Middle frontal gyrus (tissue), 1 donor: ENCODE results near the gene C1orf105.
"Not testable (repeated sequence)": the region's sequence is repeated elsewhere in the genome, so short reads cannot be mapped to it uniquely, and the experiment has no call there.

ENCODE experiments used
- DNase-seq: peaks from one replicate; pipeline ENCODE4 v3.0.0-alpha.2; 2015; ENCODE audit warnings: low spot score; ENCODE audit errors: extremely low spot score

The C1orf105 gene

GRCh38 chr1:172420385-172420784, at the start of gene C1orf105:
Gene C1orf105 (plus strand): TSS chr1:172420685. CDS start chr1:172420886, 201 bp downstream.
- no peak for DNase-seq

- DNase-seq = not testable (repeated sequence)
Measured at GRCh38 chr1:172371646-172372045, 48.8 kb upstream of the C1orf105 start.

GRCh38 chr1:172373864-172374263, 46.6 kb upstream of the C1orf105 start:
- DNase-seq = no peak

- DNase-seq = no peak
Measured at GRCh38 chr1:172375211-172375631, 45.3 kb upstream of the C1orf105 start.

- DNase-seq = no peak
Measured at GRCh38 chr1:172376431-172376830, 44.1 kb upstream of the C1orf105 start.

GRCh38 chr1:172377565-172377964, 42.9 kb upstream of the C1orf105 start:
- no peak for DNase-seq

- DNase-seq = no peak
Measured at GRCh38 chr1:172378109-172378760, 42.2 kb upstream of the C1orf105 start.

GRCh38 chr1:172380441-172381244, 39.8 kb upstream of the C1orf105 start:
- DNase-seq = no peak

- DNase-seq = no peak
Measured at GRCh38 chr1:172381946-172382345, 38.5 kb upstream of the C1orf105 start.

GRCh38 chr1:172382406-172382805, 38.1 kb upstream of the C1orf105 start:
- DNase-seq = no peak

GRCh38 chr1:172382990-172383389, 37.5 kb upstream of the C1orf105 start:
- no peak for DNase-seq

- DNase-seq = no peak
Measured at GRCh38 chr1:172383536-172383935, 36.9 kb upstream of the C1orf105 start.

GRCh38 chr1:172384656-172385055, 35.8 kb upstream of the C1orf105 start:
- no peak for DNase-seq

- DNase-seq = no peak
Measured at GRCh38 chr1:172386046-172386445, 34.4 kb upstream of the C1orf105 start.

- DNase-seq = no peak
Measured at GRCh38 chr1:172388490-172388889, 32.0 kb upstream of the C1orf105 start.

- DNase-seq = no peak
Measured at GRCh38 chr1:172390301-172390682, 30.2 kb upstream of the C1orf105 start.

GRCh38 chr1:172390683-172391551, 29.6 kb upstream of the C1orf105 start:
- DNase-seq = no peak

GRCh38 chr1:172391976-172392375, 28.5 kb upstream of the C1orf105 start:
- no peak for DNase-seq

- DNase-seq = no peak
Measured at GRCh38 chr1:172393354-172393753, 27.1 kb upstream of the C1orf105 start.

GRCh38 chr1:172394141-172394751, 26.2 kb upstream of the C1orf105 start:
- DNase-seq = no peak

GRCh38 chr1:172394811-172395210, 25.7 kb upstream of the C1orf105 start:
- no peak for DNase-seq
